ENCODE results near the gene NALCN. TPM values are rescaled to one million over a fixed set of nuclear protein-coding genes. Genes with fewer than 3 reads are reported as not detected.
A peak's percentile ranks its signal among the peaks of the same experiment; 100 is the strongest.

The NALCN gene
- not detected in 2 replicates for total RNA-seq (2013; cell fraction: nucleolus; rRNA removed)
- total RNA-seq (2014; rRNA removed) (not detected in 2 replicates), total RNA-seq (2014; rRNA removed; fragmentation: Illumina TruSeq; extraction: Trizol) (not detected in 2 replicates), total RNA-seq (2021) (0.05 TPM in 1 of 2 replicates, not detected in the other), polyA plus RNA-seq (2011; rRNA removed) (not detected in 2 replicates), polyA plus RNA-seq (2014; fragmentation: Illumina TruSeq; extraction: Trizol) (not detected in 2 replicates), polyA plus RNA-seq (2014; fragmentation: Nextera tagmentation; extraction: Ambion mirVana) (under 1 TPM in 1 of 2 experiments, not detected in 1; under 0.01 TPM), polyA plus RNA-seq (2014; rRNA removed) (0.04 TPM in 1 of 2 replicates, not detected in the other), polyA plus RNA-seq (2016; fragmentation: Nextera tagmentation; extraction: Ambion mirVana) (not detected), polyA minus RNA-seq (2011; rRNA and poly(A)+ RNA removed) (not detected in 2 replicates), Bru-seq, nascent RNA (percentile 2 among the genes with signal in this experiment), BruChase-seq, experiment 1, labeled RNA remaining after a 6-hour chase (percentile 3 among the genes with signal in this experiment), BruChase-seq, experiment 2, labeled RNA remaining after a 2-hour chase (percentile 3 among the genes with signal in this experiment)
- not detected for polyA plus RNA-seq (2011; ENCODE audit: low read depth)
- not detected in 2 replicates for polyA plus RNA-seq (2011; cell fraction: cytosol; rRNA removed)
- not detected in 2 replicates for polyA plus RNA-seq (2011; cell fraction: nucleus; rRNA removed)
- not detected in 2 replicates for polyA plus RNA-seq (2012)
- polyA minus RNA-seq (2011; cell fraction: cytosol; rRNA and poly(A)+ RNA removed), result not detected in 2 replicates
- not detected in 2 replicates for polyA minus RNA-seq (2011; cell fraction: nucleus; rRNA and poly(A)+ RNA removed)
- long read RNA-seq, experiment 1, result 0 reads
- long read RNA-seq, experiment 2, result 0 reads

GRCh38 chr13:101416181-101417042, at the start of gene NALCN:
Gene NALCN (minus strand): TSS chr13:101416508. CDS start chr13:101399126, 17,382 bp downstream.
- no peak within 1 kb of the TSS for H3K27ac ChIP-seq (ENCODE audit: control insufficient read depth, insufficient read depth)
- WGBS (ENCODE audit: insufficient coverage, insufficient replicate concordance, low lambda C conversion rate, missing lambda C conversion rate), result 43% methylated on average over 59 of the region's 85 CpGs
- no peaks in the 10 kb centered on the region for H3K36me3 ChIP-seq (ENCODE audit: control insufficient read depth in 2 of 2, insufficient read depth in 2 of 2, low read length in 1 of 2)
- no peak within 1 kb of the TSS for H3K9ac ChIP-seq (ENCODE audit: control insufficient read depth, insufficient read depth, low read length)
- H2AFZ ChIP-seq (ENCODE audit: control insufficient read depth, low read depth, low read length), result no peak within 1 kb of the TSS
- no peaks in the 10 kb centered on the region for H3K79me2 ChIP-seq (ENCODE audit: control insufficient read depth, insufficient read depth, low read length)
- no peak within 1 kb of the TSS for H3K4me2 ChIP-seq (ENCODE audit: control insufficient read depth, insufficient read depth)
- FAIRE-seq, result no peak
- no TSS peak for BruUV-seq (replicated peaks)
- H3K9me3 ChIP-seq (replicated peaks; ENCODE audit: control insufficient read depth, insufficient read depth, low read length), result no peaks in the 10 kb centered on the region
- H4K20me1 ChIP-seq (ENCODE audit: control insufficient read depth, insufficient read depth), result no peaks in the 10 kb centered on the region
- no peaks in the 10 kb centered on the region for H3K4me1 ChIP-seq (ENCODE audit: control insufficient read depth, insufficient read depth, low read length)
- SMC1A ChIA-PET (ENCODE audit: uncharacterized antibody, unreplicated experiment), result no interaction called here
- ATAC-seq, result no peak
- no peak within 1 kb of the TSS for H3K4me3 ChIP-seq
- RAD21 ChIA-PET (ENCODE audit: unreplicated experiment), result no interaction called here
- no peaks in the 10 kb centered on the region; a peak in 1 of 4 replicates for H3K27me3 ChIP-seq (replicated peaks in 1 of 2; ENCODE audit: control insufficient read depth in 2 of 2, insufficient read depth in 2 of 2, low read length in 1 of 2)
- DNase-seq (ENCODE audit: low read depth, low spot score), result no peak
- POLR2A ChIA-PET, result no interaction called here
- intact Hi-C loops (cut with micrococcal nuclease; ENCODE audit: unreplicated experiment) (no loop called here), in situ Hi-C loops (cut with MboI) (no loop called here)
- CTCF ChIA-PET, result no interaction called here
- TF ChIP-seq ESRRA (IDR thresholded peaks at IDR 0.05; ENCODE audit: low read length), result no peak
- TF ChIP-seq BMI1 (IDR thresholded peaks at IDR 0.05; ENCODE audit: borderline replicate concordance), result no peak
- no peak for TF ChIP-seq SUPT20H (IDR thresholded peaks at IDR 0.05; ENCODE audit: borderline replicate concordance, control insufficient read depth, low read depth, low read length)
- TF ChIP-seq USF1 (IDR thresholded peaks at IDR 0.05; ENCODE audit: borderline replicate concordance, extremely low read length, insufficient read depth, low read depth, low read length), result no peak
- TF ChIP-seq ZBED1 (IDR thresholded peaks at IDR 0.05; ENCODE audit: borderline replicate concordance), result no peak
- no peak for TF ChIP-seq YY1 (IDR thresholded peaks at IDR 0.05; ENCODE audit: low read depth, low read length)
- TF ChIP-seq SUZ12 (IDR thresholded peaks at IDR 0.05; ENCODE audit: unreplicated experiment), result no peak
- no peak for TF ChIP-seq ZBTB33 (IDR thresholded peaks at IDR 0.05)
- no peak for TF ChIP-seq CHD1 (IDR thresholded peaks at IDR 0.05; ENCODE audit: low read depth, low read length)
- no peak for TF ChIP-seq TCF7 (IDR thresholded peaks at IDR 0.05; ENCODE audit: borderline replicate concordance)
- no peak for TF ChIP-seq CHD2 (IDR thresholded peaks at IDR 0.05; ENCODE audit: borderline replicate concordance, low read depth, low read length)
- no peak for TF ChIP-seq NR2C1 (IDR thresholded peaks at IDR 0.05)
- TF ChIP-seq PAX5 (IDR thresholded peaks at IDR 0.05; ENCODE audit: borderline replicate concordance, low read depth, low read length), result no peak
- no peak for TF ChIP-seq CEBPB (IDR thresholded peaks at IDR 0.05; ENCODE audit: borderline replicate concordance in 1 of 2, low read depth in 2 of 2, low read length in 2 of 2)
- TF ChIP-seq RELB (IDR thresholded peaks at IDR 0.05; ENCODE audit: low read depth), result no peak
